Endothelial cell (in vitro differentiated cells): ENCODE data around the gene DSCAML1. TPM values are rescaled to one million over a fixed set of nuclear protein-coding genes. Genes with fewer than 3 reads are reported as not detected.

Experiments used
- DNase-seq: peaks from one replicate; pipeline ENCODE4 v3.0.0; 2021; ENCODE audit warnings: low spot score
- H3K27ac Mint-ChIP-seq: one replicate; pipeline ENCODE4 v1.8.0; 2021; ENCODE audit warnings: mixed read lengths, inconsistent platforms; ENCODE audit not compliant: unreplicated experiment
- H3K27me3 Mint-ChIP-seq: one replicate; pipeline ENCODE4 v1.8.0; 2021; ENCODE audit warnings: mild to moderate bottlenecking, moderate library complexity, mixed read lengths, inconsistent platforms; ENCODE audit not compliant: unreplicated experiment
- H3K36me3 Mint-ChIP-seq: one replicate; pipeline ENCODE4 v1.8.0; 2021; ENCODE audit warnings: mild to moderate bottlenecking, low read depth, mixed read lengths, inconsistent platforms; ENCODE audit not compliant: unreplicated experiment
- H3K4me1 Mint-ChIP-seq: one replicate; pipeline ENCODE4 v1.8.0; 2021; ENCODE audit warnings: mild to moderate bottlenecking, mixed read lengths, inconsistent platforms; ENCODE audit not compliant: unreplicated experiment
- H3K4me3 Mint-ChIP-seq: one replicate; pipeline ENCODE4 v1.8.0; 2021; ENCODE audit warnings: mild to moderate bottlenecking, mixed read lengths, inconsistent platforms; ENCODE audit not compliant: unreplicated experiment
- H3K9me3 Mint-ChIP-seq: one replicate; pipeline ENCODE4 v1.8.0; 2021; ENCODE audit warnings: mixed read lengths, inconsistent platforms; ENCODE audit not compliant: unreplicated experiment
- CTCF ChIP-seq: fragments of 200-600 bp; sonication (generic); IDR thresholded peaks from one replicate; pipeline ENCODE4 v1.5.0; 2021; ENCODE audit warnings: antibody characterized with exemption; ENCODE audit not compliant: unreplicated experiment
- total RNA-seq: library from RNA; stranded (reverse); fragmentation: NEBNext Ultra II Directional; extraction: Animal tissue kit (Norgen Biotek cat#: 25700); gene quantifications from one replicate; pipeline ENCODE4 v1.2.1, GENCODE V29; 2021; ENCODE audit not compliant: unreplicated experiment

The DSCAML1 gene
- total RNA-seq, 1 donor from 2014 or later: 3.8 TPM

- H3K27ac Mint-ChIP-seq: no peak overlapping the region
- peak; percentile 28 for DNase-seq
- H3K9me3 Mint-ChIP-seq: no peaks in the 10 kb centered on the region
- no peaks in the 10 kb centered on the region for H3K36me3 Mint-ChIP-seq
- peaks cover 4% of the 10 kb centered on the region for H3K27me3 Mint-ChIP-seq
- no peak overlapping the region for H3K4me3 Mint-ChIP-seq
- peaks cover 19% of the 10 kb centered on the region for H3K4me1 Mint-ChIP-seq
- no peak for TF ChIP-seq CTCF
These were observed 306.9 kb downstream of the DSCAML1 start for GRCh38 chr11:117489999-117490679.

GRCh38 chr11:117488996-117489952 is 307.7 kb downstream of the DSCAML1 start:
- peaks cover 4% of the 10 kb centered on the region for H3K27me3 Mint-ChIP-seq
- no peaks in the 10 kb centered on the region for H3K36me3 Mint-ChIP-seq
- peaks cover 20% of the 10 kb centered on the region for H3K4me1 Mint-ChIP-seq
- no peak overlapping the region for H3K27ac Mint-ChIP-seq
- H3K9me3 Mint-ChIP-seq: no peaks in the 10 kb centered on the region
- TF ChIP-seq CTCF: no peak
- no peak overlapping the region for H3K4me3 Mint-ChIP-seq
- no peak for DNase-seq

GRCh38 chr11:117486059-117486458 is 311.0 kb downstream of the DSCAML1 start:
- no peak for TF ChIP-seq CTCF
- Mint-ChIP-seq H3K27ac (no peak overlapping the region), H3K4me3 (no peak overlapping the region), H3K27me3 (peaks cover 3% of the 10 kb centered on the region), H3K4me1 (peaks cover 23% of the 10 kb centered on the region), H3K9me3 (no peaks in the 10 kb centered on the region), H3K36me3 (no peaks in the 10 kb centered on the region)
- DNase-seq: no peak

- TF ChIP-seq CTCF: no peak
- Mint-ChIP-seq H3K4me3 (no peak overlapping the region), H3K4me1 (peaks cover 8% of the 10 kb centered on the region), H3K27me3 (peaks cover 3% of the 10 kb centered on the region), H3K9me3 (no peaks in the 10 kb centered on the region), H3K27ac (no peak overlapping the region), H3K36me3 (no peaks in the 10 kb centered on the region)
- no peak for DNase-seq
These were observed 312.9 kb downstream of the DSCAML1 start for GRCh38 chr11:117484156-117484555.

GRCh38 chr11:117483372-117483771 is 313.6 kb downstream of the DSCAML1 start:
- no peak for TF ChIP-seq CTCF
- peaks cover 3% of the 10 kb centered on the region for H3K27me3 Mint-ChIP-seq
- H3K4me3 Mint-ChIP-seq: no peak overlapping the region
- no peaks in the 10 kb centered on the region for H3K36me3 Mint-ChIP-seq
- H3K27ac Mint-ChIP-seq: no peak overlapping the region
- peaks cover 8% of the 10 kb centered on the region for H3K4me1 Mint-ChIP-seq
- DNase-seq: no peak
- no peaks in the 10 kb centered on the region for H3K9me3 Mint-ChIP-seq
